PC-9 (cell line): Measurements from ENCODE around the gene HBEGF.

Experiments
- CTCF ChIP-seq: fragments of 200-600 bp; sonication (generic); conservative IDR thresholded peaks from 2 replicates; pipeline ENCODE4 v1.6.1; 2017; ENCODE audit warnings: mixed run types, antibody characterized with exemption, mild to moderate bottlenecking, moderate library complexity
- EZH2 ChIP-seq: fragments of 200-600 bp; sonication (generic); IDR thresholded peaks from 2 replicates; pipeline ENCODE4 v1.8.0; 2017; ENCODE audit warnings: antibody characterized with exemption, low read depth

- no peak for TF ChIP-seq CTCF
- TF ChIP-seq EZH2: no peak
Observed at GRCh38 chr5:140295414-140295813, 51.0 kb downstream of the HBEGF start.
